Type B pancreatic cell (in vitro differentiated cells): ENCODE data around the gene ATP10B. TPM values are rescaled to one million over a fixed set of nuclear protein-coding genes. Genes with fewer than 3 reads are reported as not detected.

ENCODE experiments used
- DNase-seq: peaks from one replicate; pipeline ENCODE4 v3.0.0; 2021; ENCODE audit warnings: mixed read lengths; ENCODE audit not compliant: unreplicated experiment; ENCODE audit errors: extremely low spot score
- H3K27ac Mint-ChIP-seq: 2 replicates; pipeline ENCODE4 v1.8.0; 2021; ENCODE audit warnings: mild to moderate bottlenecking, mixed read lengths
- H3K27me3 Mint-ChIP-seq: 2 replicates; pipeline ENCODE4 v1.8.0; 2021; ENCODE audit warnings: mixed read lengths
- H3K36me3 Mint-ChIP-seq: 2 replicates; pipeline ENCODE4 v1.8.0; 2021; ENCODE audit warnings: mixed read lengths
- H3K4me1 Mint-ChIP-seq: one replicate; pipeline ENCODE4 v1.8.0; 2021; ENCODE audit warnings: mixed read lengths; ENCODE audit not compliant: unreplicated experiment
- H3K4me3 Mint-ChIP-seq: 2 replicates; pipeline ENCODE4 v1.8.0; 2021; ENCODE audit warnings: mild to moderate bottlenecking, mixed read lengths
- H3K9me3 Mint-ChIP-seq: 2 replicates; pipeline ENCODE4 v1.8.0; 2021; ENCODE audit warnings: mixed read lengths
- CTCF ChIP-seq: fragments of 200-600 bp; sonication (generic); conservative IDR thresholded peaks from 2 replicates; pipeline ENCODE4 v1.5.0; 2021; ENCODE audit warnings: antibody characterized with exemption, mild to moderate bottlenecking
- total RNA-seq: library from RNA; stranded (reverse); gene quantifications from 2 replicates; pipeline ENCODE4 v1.2.1, GENCODE V29; 2021; ENCODE audit warnings: low replicate concordance

ATP10B gene
- total RNA-seq, 1 donor from 2014 or later = 4.0 TPM

- H3K4me1 Mint-ChIP-seq = no peaks in the 10 kb centered on the region
- no peak overlapping the region for H3K27ac Mint-ChIP-seq
- no peak for TF ChIP-seq CTCF
Measured at GRCh38 chr5:160667160-160667559, 184.9 kb downstream of the ATP10B start.

GRCh38 chr5:160665460-160665859, 186.6 kb downstream of the ATP10B start:
- no peak for DNase-seq
- Mint-ChIP-seq H3K9me3 (no peaks in the 10 kb centered on the region), H3K4me1 (no peaks in the 10 kb centered on the region), H3K36me3 (no peaks in the 10 kb centered on the region), H3K27ac (no peak overlapping the region), H3K27me3 (no peaks in the 10 kb centered on the region), H3K4me3 (no peak overlapping the region)
- no peak for TF ChIP-seq CTCF

More at GRCh38 chr5:160667160-160667559, 184.9 kb downstream of the ATP10B start:
- Mint-ChIP-seq H3K4me3 (no peak overlapping the region), H3K36me3 (no peaks in the 10 kb centered on the region), H3K9me3 (no peaks in the 10 kb centered on the region), H3K27me3 (peaks cover 3% of the 10 kb centered on the region)
- DNase-seq = no peak

DNA sequence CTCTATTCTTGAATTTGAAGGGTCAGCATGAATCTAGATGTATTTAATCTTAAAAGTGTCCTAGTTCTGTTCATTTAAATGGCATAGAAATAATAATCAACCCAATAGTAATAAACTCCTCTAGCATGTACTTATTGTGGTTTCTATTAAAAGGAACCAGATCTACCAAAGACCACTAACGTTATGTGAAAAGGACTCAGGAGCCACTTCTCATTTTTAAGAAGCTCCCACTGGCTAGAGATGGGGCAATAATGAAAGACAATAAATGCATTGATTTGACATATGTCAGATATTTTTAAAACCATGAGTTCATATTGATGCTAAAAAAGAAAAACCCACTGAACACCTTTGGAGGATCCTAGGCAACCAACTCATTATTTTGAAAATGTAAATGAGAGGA, 191.9 kb downstream of the ATP10B start:
- H3K4me1 Mint-ChIP-seq = no peaks in the 10 kb centered on the region
- H3K27ac Mint-ChIP-seq = no peak overlapping the region
- no peaks in the 10 kb centered on the region for H3K36me3 Mint-ChIP-seq
- no peak for DNase-seq
- no peak overlapping the region for H3K4me3 Mint-ChIP-seq
- TF ChIP-seq CTCF = no peak
- no peaks in the 10 kb centered on the region for H3K9me3 Mint-ChIP-seq
- H3K27me3 Mint-ChIP-seq = no peaks in the 10 kb centered on the region

- H3K9me3 Mint-ChIP-seq = no peaks in the 10 kb centered on the region
- H3K4me3 Mint-ChIP-seq = no peak overlapping the region
- no peaks in the 10 kb centered on the region for H3K4me1 Mint-ChIP-seq
- H3K27ac Mint-ChIP-seq = no peak overlapping the region
- DNase-seq = no peak
- no peaks in the 10 kb centered on the region for H3K36me3 Mint-ChIP-seq
- no peak for TF ChIP-seq CTCF
- H3K27me3 Mint-ChIP-seq = no peaks in the 10 kb centered on the region
Measured at GRCh38 chr5:160657622-160658458, 194.2 kb downstream of the ATP10B start.

- H3K27me3 Mint-ChIP-seq = no peaks in the 10 kb centered on the region
- no peak for TF ChIP-seq CTCF
- H3K27ac Mint-ChIP-seq = no peak overlapping the region
- H3K4me1 Mint-ChIP-seq = no peaks in the 10 kb centered on the region
- no peak for DNase-seq
- no peaks in the 10 kb centered on the region for H3K36me3 Mint-ChIP-seq
- no peaks in the 10 kb centered on the region for H3K9me3 Mint-ChIP-seq
- no peak overlapping the region for H3K4me3 Mint-ChIP-seq
Measured at GRCh38 chr5:160657068-160657507, 194.9 kb downstream of the ATP10B start.
